Esophagus muscularis mucosa (tissue), 4 donors: ENCODE data around the gene PTPN5. TPM values are rescaled to one million over a fixed set of nuclear protein-coding genes. Genes with fewer than 3 reads are reported as not detected.

Experiments used
- DNase-seq: peaks from one replicate; pipeline ENCODE4 v3.0.0-alpha.2; 2017; ENCODE audit errors: extremely low spot score
- H3K27ac ChIP-seq, 4 donors: fragments of 200-600 bp; sonication (generic); replicated peaks in 1 of 4; 1 replicate in 3 of 4; 2 replicates in 1 of 4; pipeline ENCODE4 v1.5.1; 2016 to 2019; ENCODE audit warnings: mild to moderate bottlenecking in 1 of 4
- H3K27me3 ChIP-seq, 4 donors: fragments of 200-600 bp; sonication (generic); one replicate each; pipeline versions ENCODE4 v1.5.1 to v1.6.0; 2016 to 2019
- H3K36me3 ChIP-seq, 4 donors: fragments of 200-600 bp; sonication (generic); one replicate each; pipeline ENCODE4 v1.5.1; 2016 to 2019
- H3K4me1 ChIP-seq, 4 donors: fragments of 200-600 bp; sonication (generic); one replicate each; pipeline ENCODE4 v1.5.1; 2016 to 2019
- H3K4me3 ChIP-seq, 4 donors: fragments of 200-600 bp; sonication (generic); 1 replicate in 2 of 4; 2 replicates in 2 of 4; pipeline ENCODE4 v1.5.1; 2016 to 2019; ENCODE audit warnings: mild to moderate bottlenecking in 4 of 4, moderate library complexity in 1 of 4
- H3K9me3 ChIP-seq, 4 donors: fragments of 200-600 bp; sonication (generic); 1 replicate in 3 of 4; 2 replicates in 1 of 4; pipeline ENCODE4 v1.5.1; 2016 to 2019
- CTCF ChIP-seq, 3 experiments: fragments of 200-600 bp in 2 of 3; fragments of 450-650 bp in 1 of 3; sonication (generic) in 2 of 3; IDR thresholded peaks; one replicate each; pipeline ENCODE4 v1.5.1; 2017 to 2019; ENCODE audit warnings: antibody characterized with exemption in 3 of 3, mild to moderate bottlenecking in 2 of 3, moderate library complexity in 1 of 3
- EP300 ChIP-seq: sonication (generic); formaldehyde crosslinking; IDR thresholded peaks from one replicate; pipeline ENCODE4 v1.6.1; 2017; ENCODE audit warnings: antibody characterized with exemption
- POLR2A ChIP-seq: fragments of 450-650 bp; IDR thresholded peaks from one replicate; pipeline ENCODE4 v1.6.1; 2017; ENCODE audit warnings: antibody characterized with exemption, moderate library complexity, mild to moderate bottlenecking, low read depth
- POLR2AphosphoS5 ChIP-seq, 2 donors: sonication (generic); formaldehyde crosslinking; IDR thresholded peaks; one replicate each; pipeline ENCODE4 v1.6.1; 2017; ENCODE audit warnings: antibody characterized with exemption in 2 of 2
- WGBS: methylation state at CpG from one replicate; pipeline ENCODE4 v1.1.5; 2018; 5-methylcytosine and 5-hydroxymethylcytosine counted together
- intact Hi-C: fragments of 100-400 bp; cut with DNase I; formaldehyde crosslinking; loops from one replicate; pipeline ENCODE4 v1.15.1; 2023
- total RNA-seq, 4 donors: library from RNA; depleted of rRNA; stranded (reverse); fragments of >200 nt; gene quantifications; one replicate each; pipeline versions ENCODE4 v1.1.0 to v1.2.1, GENCODE V29; 2016

The PTPN5 gene
- total RNA-seq, 4 donors from 2014 or later = 1.2 to 4.1 (median 3.0) TPM

- WGBS = 65% methylated on average over 3 of the region's 3 CpGs
- H3K4me1 ChIP-seq = peaks cover 18 to 31% (median 27%) of the 10 kb centered on the region in 4 donors
- peak overlapping the region; percentile 90 to 98 (median 95) for H3K4me3 ChIP-seq
- intact Hi-C loops = loop anchor here (5.0 kb wide), 1 partner anchor 63 kb away; no protein-coding TSS in a partner anchor
- H3K27me3 ChIP-seq = no peaks in the 10 kb centered on the region
- TF ChIP-seq CTCF (IDR thresholded peaks at IDR 0.05) (no peak), POLR2AphosphoS5 (IDR thresholded peaks at IDR 0.05) (peak in 1 of 2 donors; percentile 10)
- peak overlapping the region in 3 of 4 donors; percentile 85 to 88 (median 87) for H3K27ac ChIP-seq
- H3K36me3 ChIP-seq = peaks cover 5 to 19% (median 17%) of the 10 kb centered on the region in 4 donors
- no peaks in the 10 kb centered on the region for H3K9me3 ChIP-seq
- no peak for DNase-seq
These were observed 91.7 kb downstream of the PTPN5 start for GRCh38 chr11:18699848-18700261.

- WGBS = 15% methylated on average over 8 of the region's 9 CpGs
- Histone ChIP-seq H3K4me3 (peak overlapping the region; percentile 90 to 98 (median 95)), H3K27me3 (no peaks in the 10 kb centered on the region), H3K36me3 (peaks cover 5 to 19% (median 17%) of the 10 kb centered on the region in 4 donors), H3K9me3 (no peaks in the 10 kb centered on the region), H3K4me1 (peaks cover 17 to 29% (median 25%) of the 10 kb centered on the region in 4 donors), H3K27ac (peak overlapping the region; percentile 85 to 88 (median 86))
- intact Hi-C loops = loop anchor here (5.0 kb wide), 1 partner anchor 62 kb away; no protein-coding TSS in a partner anchor
- DNase-seq = no peak
- TF ChIP-seq EP300 (no peak), CTCF (IDR thresholded peaks at IDR 0.05) (no peak), POLR2AphosphoS5 (IDR thresholded peaks at IDR 0.05) (no peak), POLR2A (no peak)
These were observed 92.4 kb downstream of the PTPN5 start for GRCh38 chr11:18699269-18699596.

GRCh38 chr11:18698341-18699268 lies 93.0 kb downstream of the PTPN5 start, which contains the start of gene TMEM86A:
TMEM86A (plus strand) TSS chr11:18698779; CDS start chr11:18698887, 108 bp downstream.
- H3K27me3 ChIP-seq = no peaks in the 10 kb centered on the region
- DNase-seq = peak; percentile 98
- peaks cover 5 to 19% (median 17%) of the 10 kb centered on the region in 4 donors for H3K36me3 ChIP-seq
- H3K4me1 ChIP-seq = peaks cover 17 to 29% (median 23%) of the 10 kb centered on the region in 4 donors
- peak within 1 kb of the TSS; percentile 90 to 98 (median 95) for H3K4me3 ChIP-seq
- no peaks in the 10 kb centered on the region for H3K9me3 ChIP-seq
- TF ChIP-seq POLR2A (peak; percentile 29), EP300 (no peak), CTCF (IDR thresholded peaks at IDR 0.05) (no peak), POLR2AphosphoS5 (IDR thresholded peaks at IDR 0.05) (peak; percentile 75 to 88)
- intact Hi-C loops = loop anchor here (5.0 kb wide), 1 partner anchor 61 kb away; no protein-coding TSS in a partner anchor
- peak within 1 kb of the TSS; percentile 85 to 88 (median 86) for H3K27ac ChIP-seq
- WGBS = 2% methylated on average over 22 of the region's 98 CpGs

GRCh38 chr11:18697576-18697975 lies 94.0 kb downstream of the PTPN5 start:
- H3K4me1 ChIP-seq = peaks cover 17 to 29% (median 19%) of the 10 kb centered on the region in 4 donors
- no peak overlapping the region for H3K4me3 ChIP-seq
- no peaks in the 10 kb centered on the region for H3K9me3 ChIP-seq
- intact Hi-C loops = loop anchor here (5.0 kb wide), 1 partner anchor 60 kb away; no protein-coding TSS in a partner anchor
- peaks cover 5 to 16% (median 15%) of the 10 kb centered on the region in 4 donors for H3K36me3 ChIP-seq
- TF ChIP-seq POLR2AphosphoS5 (IDR thresholded peaks at IDR 0.05) = no peak
- no peak for TF ChIP-seq EP300
- no peak for TF ChIP-seq POLR2A
- TF ChIP-seq CTCF (IDR thresholded peaks at IDR 0.05) = no peak
- peak overlapping the region; percentile 85 to 88 (median 86) for H3K27ac ChIP-seq
- 88% methylated on average over 4 of the region's 4 CpGs for whole genome bisulfite sequencing
- DNase-seq = no peak
- H3K27me3 ChIP-seq = no peaks in the 10 kb centered on the region
